ENCODE data around the gene PLA2G6.

DNA sequence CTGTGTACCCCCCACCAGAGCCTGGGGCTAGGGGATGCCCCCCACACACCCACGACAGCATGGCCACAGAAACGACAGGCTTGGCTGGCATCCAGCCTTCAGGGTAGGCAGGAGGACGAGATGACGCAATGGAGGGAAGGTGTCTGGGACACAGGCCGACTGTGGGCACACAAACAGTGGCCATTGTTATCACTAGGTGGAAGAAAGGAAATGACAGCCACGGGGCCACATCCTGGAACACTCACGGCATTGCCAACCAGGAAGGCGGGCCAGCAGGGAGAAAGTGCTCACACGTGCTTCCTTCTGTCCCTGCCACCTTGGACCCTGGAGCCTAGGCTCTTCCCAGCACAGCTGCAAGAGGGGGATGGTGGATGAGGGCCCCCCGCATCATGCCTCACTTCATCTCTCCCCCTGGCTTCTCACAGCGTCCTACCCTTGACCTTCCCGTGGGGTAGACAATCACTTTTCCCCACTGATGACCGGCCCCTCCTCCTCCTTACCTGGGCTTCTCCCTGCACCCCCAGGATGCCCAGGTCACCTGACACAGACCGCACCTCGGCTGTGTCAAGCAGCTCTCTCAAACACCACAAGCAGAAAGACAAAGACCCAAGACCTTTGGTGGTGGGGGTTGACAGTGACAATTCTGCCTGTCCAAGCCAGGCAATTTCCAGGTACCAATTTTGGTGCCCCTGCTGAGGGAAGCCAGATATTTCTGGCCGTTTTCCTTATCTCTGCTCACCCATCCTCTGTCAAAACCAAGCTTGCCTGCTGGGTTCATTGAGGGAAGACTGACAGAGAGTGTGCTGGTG, 8.6 kb downstream of the PLA2G6 start:
- TF ChIP-seq FOXM1 (IDR thresholded peaks at IDR 0.05; ENCODE audit: low read depth) (no peak), FOXM1 (CRISPR knock-in tag; IDR thresholded peaks at IDR 0.05; ENCODE audit: low read depth) (no peak), FUS (optimal IDR thresholded peaks at IDR 0.05; ENCODE audit: low read depth, low read length) (no peak), ZNF79 (CRISPR knock-in tag; IDR thresholded peaks at IDR 0.05; ENCODE audit: low read depth) (no peak), MXI1 (IDR thresholded peaks at IDR 0.05; ENCODE audit: low read depth, low read length) (no peak), PRPF4 (IDR thresholded peaks at IDR 0.05; ENCODE audit: insufficient read depth, low read depth, low read length, poor library complexity, severe bottlenecking) (no peak), RBM34 (IDR thresholded peaks at IDR 0.05; ENCODE audit: borderline replicate concordance, insufficient read depth, low read length) (no peak), CBFB (CRISPR knock-in tag; IDR thresholded peaks at IDR 0.05) (no peak), EP300 (IDR thresholded peaks at IDR 0.05; ENCODE audit: low read length) (no peak)
- TF ChIP-seq, protein P1, sequence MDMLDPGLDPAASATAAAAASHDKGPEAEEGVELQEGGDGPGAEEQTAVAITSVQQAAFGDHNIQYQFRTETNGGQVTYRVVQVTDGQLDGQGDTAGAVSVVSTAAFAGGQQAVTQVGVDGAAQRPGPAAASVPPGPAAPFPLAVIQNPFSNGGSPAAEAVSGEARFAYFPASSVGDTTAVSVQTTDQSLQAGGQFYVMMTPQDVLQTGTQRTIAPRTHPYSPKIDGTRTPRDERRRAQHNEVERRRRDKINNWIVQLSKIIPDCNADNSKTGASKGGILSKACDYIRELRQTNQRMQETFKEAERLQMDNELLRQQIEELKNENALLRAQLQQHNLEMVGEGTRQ (CRISPR knock-in tag; IDR thresholded peaks at IDR 0.05) = no peak
- TF ChIP-seq, protein P2, sequence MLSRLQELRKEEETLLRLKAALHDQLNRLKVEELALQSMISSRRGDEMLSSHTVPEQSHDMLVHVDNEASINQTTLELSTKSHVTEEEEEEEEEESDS (CRISPR knock-in tag; IDR thresholded peaks at IDR 0.05) = no peak
- TF ChIP-seq, protein P3, sequence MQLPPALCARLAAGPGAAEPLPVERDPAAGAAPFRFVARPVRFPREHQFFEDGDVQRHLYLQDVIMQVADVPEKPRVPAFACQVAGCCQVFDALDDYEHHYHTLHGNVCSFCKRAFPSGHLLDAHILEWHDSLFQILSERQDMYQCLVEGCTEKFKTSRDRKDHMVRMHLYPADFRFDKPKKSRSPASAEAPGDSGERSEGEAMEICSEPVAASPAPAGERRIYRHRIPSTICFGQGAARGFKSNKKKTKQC (CRISPR knock-in tag; IDR thresholded peaks at IDR 0.05) = no peak

Measured in K562 (cell line).